Neural cell (in vitro differentiated cells): ENCODE measurements around the gene ZFPM1.

ENCODE experiments used
- CTCF ChIP-seq: fragments of 450-650 bp; IDR thresholded peaks from 2 replicates; pipeline ENCODE4 v1.5.1; 2014; ENCODE audit warnings: antibody characterized with exemption, mild to moderate bottlenecking, moderate library complexity; ENCODE audit not compliant: poor library complexity, severe bottlenecking
- EZH2 ChIP-seq: fragments of 200-600, 300-800 bp; shearing (Covaris generic), sonication (generic); IDR thresholded peaks from 2 replicates; pipeline ENCODE4 v1.6.1; 2014; ENCODE audit warnings: antibody characterized with exemption, low read length, borderline replicate concordance, mild to moderate bottlenecking; ENCODE audit not compliant: insufficient read depth, poor library complexity, severe bottlenecking
- POLR2AphosphoS5 ChIP-seq: IDR thresholded peaks from 2 replicates; pipeline ENCODE4 v1.6.1; 2012
- REST ChIP-seq: IDR thresholded peaks from 2 replicates; pipeline ENCODE4 v1.6.1; 2012; ENCODE audit warnings: borderline replicate concordance
- TAF1 ChIP-seq: IDR thresholded peaks from 2 replicates; pipeline ENCODE4 v1.6.1; 2012; ENCODE audit warnings: low read depth

GRCh38 chr16:88403794-88404581 lies 49.1 kb upstream of the ZFPM1 start:
- TF ChIP-seq TAF1 (no peak), CTCF (no peak), REST (no peak), EZH2 (no peak), POLR2AphosphoS5 (no peak)
